NOMO-1 (cell line): ENCODE results near the gene SCAPER.
A peak's percentile ranks its signal among the peaks of the same experiment; 100 is the strongest.

Experiments
- DNase-seq, 2 experiments: peaks; one replicate each; lab custom pipeline; 2025; ENCODE audit not compliant: unreplicated experiment in 2 of 2; lab: John Stamatoyannopoulos, UW

Gene SCAPER

GRCh38 chr15:76684002-76684401 lies 221.1 kb downstream of the SCAPER start:
- DNase-seq = no peak

DNA sequence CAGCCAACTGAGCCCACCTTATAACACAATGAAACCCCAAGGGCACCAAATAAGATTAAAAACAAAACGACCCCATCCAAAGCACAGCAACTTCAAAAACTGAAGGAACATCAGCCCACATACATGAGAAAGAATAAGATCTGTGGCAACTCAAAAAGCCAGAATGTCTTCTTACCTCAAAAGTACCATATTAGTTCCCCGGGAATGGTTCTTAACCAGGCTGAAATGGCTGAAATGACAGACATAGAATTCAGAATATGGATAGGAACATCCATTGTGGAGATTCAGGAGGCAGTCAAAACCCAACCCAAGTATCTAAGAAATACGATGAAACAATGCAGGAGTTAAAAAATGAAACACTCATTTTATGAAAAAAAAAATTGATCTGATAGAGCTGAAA lies 222.3 kb downstream of the SCAPER start:
- no peak for DNase-seq

DNA sequence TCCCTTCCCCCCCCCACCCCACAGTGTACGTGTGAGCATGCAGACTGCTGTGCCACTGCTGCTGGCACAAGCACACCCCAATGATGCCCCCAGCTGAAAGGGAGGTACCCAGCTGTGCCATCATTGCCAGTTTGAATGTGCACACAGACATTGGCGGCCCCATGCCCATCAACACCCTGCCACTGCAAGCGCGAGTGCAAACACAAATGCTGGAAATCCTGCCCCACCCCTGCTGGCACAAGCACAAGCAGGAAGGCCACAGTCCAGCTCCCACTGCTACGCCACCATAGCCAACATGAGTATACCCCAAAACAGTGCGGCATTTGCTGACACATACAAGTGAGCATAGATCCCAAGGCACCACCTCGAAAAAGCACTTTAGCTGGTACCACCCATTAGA lies 222.9 kb downstream of the SCAPER start:
- DNase-seq = no peak

DNA sequence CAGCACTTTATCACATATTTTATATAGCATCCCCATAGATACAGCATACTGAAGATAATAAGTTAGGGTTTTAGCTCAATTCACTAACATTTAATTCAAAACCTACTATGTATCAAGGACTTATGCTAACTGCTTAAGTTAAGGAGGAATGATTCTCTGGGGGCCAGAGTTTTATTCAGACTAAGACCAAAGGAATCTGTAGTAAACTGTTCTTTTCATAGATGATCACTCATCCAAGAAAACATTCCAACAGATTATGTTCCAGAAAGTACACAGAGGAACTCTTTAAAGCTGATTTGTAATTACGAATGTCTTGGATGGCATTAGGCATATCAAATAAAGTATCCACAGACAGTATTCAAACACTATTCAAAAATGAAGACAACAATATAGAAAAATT lies 226.4 kb downstream of the SCAPER start:
- no peak for DNase-seq

- no peak for DNase-seq
These were observed 230.3 kb downstream of the SCAPER start for GRCh38 chr15:76674883-76675282.

DNA sequence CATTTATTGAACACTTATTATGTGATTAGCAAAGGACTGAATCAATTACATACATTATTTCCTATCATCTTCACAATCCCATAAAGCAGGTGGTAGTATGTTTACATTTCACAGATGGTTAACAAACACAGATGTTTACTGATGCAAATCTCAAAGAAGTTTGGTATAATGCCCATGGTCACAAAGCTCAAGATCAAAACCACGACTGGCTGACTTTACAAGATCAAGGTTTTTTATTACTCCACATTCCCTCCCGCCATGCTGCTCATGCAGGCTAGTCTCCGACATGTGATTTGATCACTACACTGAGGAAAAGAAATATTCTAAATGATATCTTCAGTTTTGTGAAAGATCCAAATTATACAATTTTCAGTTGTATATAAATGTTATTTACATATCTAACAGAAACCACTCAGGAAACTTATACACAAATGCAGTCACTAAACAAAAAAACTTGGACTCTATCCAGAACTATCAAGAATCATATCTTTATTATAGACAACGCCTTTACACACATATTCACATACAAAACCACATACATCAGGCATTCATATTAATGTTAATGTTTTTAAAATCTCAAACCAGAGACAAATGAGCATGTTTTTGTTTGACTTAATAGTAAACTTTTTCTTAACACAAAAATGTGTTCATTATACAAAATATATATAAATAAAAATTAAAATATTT lies 235.5 kb downstream of the SCAPER start:
- DNase-seq = no peak

- DNase-seq = no peak
These were observed 236.2 kb downstream of the SCAPER start for GRCh38 chr15:76668900-76669299.

DNA sequence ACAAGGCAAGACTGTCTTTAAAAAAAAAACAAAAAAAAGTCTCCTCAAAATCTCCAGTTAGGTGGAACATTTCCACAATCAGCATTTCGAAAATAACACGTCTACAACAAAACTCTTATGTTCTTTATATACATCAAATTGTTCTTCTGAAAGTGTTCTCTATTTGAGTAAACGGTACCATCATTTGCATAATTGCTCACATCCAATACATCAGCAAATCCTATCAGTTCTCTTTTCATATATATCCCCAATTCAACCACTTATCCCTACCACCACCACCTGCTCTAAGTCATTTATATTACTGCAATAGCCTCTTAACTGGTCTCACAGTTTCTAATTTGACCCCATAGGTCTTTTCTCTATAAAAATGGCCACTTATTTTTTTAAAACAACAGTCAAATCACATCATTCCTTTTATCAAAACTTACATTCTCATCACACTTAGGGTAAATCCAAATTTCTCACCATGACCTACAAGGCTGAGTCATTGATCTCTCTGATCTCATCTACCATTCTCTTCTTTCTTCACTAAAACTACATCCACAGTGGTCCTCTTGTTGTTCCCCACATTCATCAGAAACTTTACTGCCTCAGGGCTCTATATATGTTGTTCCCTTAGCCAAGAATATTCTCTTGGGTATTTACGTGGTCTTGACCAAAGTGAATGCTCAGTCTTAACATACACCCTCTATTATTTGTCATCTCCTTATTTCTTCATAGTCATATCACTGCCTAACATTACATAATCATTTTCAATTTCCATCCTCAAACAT lies 237.0 kb downstream of the SCAPER start:
- DNase-seq = no peak

GRCh38 chr15:76664895-76665294 lies 240.2 kb downstream of the SCAPER start:
- DNase-seq = no peak

DNA sequence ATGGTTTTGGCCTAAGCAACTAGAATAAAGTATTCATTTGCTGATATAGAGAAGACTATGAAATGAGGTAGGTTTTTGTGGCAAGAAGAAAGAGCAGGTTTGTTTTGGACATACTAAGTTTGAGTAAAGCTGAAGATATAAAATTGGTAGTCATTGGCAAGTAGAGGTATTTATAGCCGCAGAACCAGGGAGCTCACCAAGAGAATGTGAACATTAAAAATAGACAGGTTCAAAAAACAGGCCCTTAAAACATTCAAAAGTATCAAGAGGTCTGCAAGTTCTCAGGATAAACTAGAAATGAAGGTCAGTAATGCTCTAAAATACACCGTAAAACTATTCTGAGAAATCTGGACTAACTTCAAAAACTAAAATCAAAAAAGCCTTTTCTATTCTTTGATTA lies 240.7 kb downstream of the SCAPER start:
- DNase-seq = no peak

DNA sequence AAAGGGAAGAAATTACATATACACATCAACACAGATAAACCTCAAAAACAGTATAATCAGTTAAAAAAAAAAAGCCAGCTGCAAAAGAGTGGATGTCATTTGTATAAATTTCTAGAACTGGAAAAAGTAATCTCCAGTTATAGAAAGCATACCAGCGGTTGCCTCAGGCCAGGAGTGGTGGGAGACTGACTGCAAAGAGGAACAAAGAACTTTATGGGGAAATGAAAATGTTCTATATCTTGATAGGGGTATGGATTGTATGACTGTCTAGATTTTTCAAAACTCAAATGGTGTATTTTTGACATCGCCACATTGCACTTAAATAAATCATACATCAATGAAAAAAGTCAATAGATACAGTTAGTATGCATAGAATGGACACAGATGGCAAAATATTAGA lies 241.6 kb downstream of the SCAPER start:
- peak in 1 of 2 experiments; percentile 59 for DNase-seq

GRCh38 chr15:76648732-76649444 lies 256.3 kb downstream of the SCAPER start:
- DNase-seq = no peak

GRCh38 chr15:76647612-76648011 lies 257.5 kb downstream of the SCAPER start:
- DNase-seq = no peak

- no peak for DNase-seq
These were observed 260.5 kb downstream of the SCAPER start for GRCh38 chr15:76644646-76645045.

- DNase-seq = no peak
These were observed 262.5 kb downstream of the SCAPER start for GRCh38 chr15:76642671-76643070.

- no peak for DNase-seq
These were observed 268.0 kb downstream of the SCAPER start for GRCh38 chr15:76637166-76637565.

DNA sequence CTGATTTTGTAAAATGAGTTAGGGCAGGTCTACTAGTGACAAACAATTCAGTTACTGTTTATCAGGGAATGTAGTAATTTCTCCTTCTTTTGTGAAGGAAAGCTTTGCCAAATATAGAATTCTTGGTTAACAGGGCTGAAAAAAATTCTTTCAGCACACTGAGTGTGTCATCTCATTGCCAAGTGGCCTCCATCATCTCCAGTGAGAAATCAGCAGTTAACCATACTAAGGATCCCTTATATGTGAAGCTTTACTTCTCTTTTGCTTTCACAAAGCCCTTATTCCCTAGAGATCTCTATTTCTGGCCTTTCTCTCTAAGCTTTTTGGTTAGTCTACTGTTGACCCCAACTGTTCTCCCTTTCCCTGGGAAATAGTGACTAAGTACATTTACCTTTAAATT lies 269.1 kb downstream of the SCAPER start:
- DNase-seq = no peak

DNA sequence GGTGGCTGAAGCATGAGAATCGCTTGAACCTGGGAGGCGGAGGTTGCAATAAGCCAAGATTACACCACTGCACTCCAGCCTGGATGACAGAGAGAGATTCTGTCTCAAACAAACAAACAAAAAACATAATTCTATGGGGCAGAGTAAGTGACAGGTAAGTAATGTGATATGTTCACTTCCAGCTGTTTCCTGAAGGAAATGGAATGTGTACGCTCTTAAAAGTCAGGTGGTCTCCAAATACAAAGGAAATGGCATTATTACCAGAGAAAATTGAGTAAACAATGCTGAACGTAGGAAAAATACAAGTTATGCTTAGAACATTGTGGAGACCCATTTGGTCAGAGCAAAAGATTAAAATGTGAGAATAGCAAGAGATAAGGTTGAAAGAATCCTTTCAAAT lies 278.5 kb downstream of the SCAPER start:
- DNase-seq = no peak

- DNase-seq = no peak
These were observed 279.9 kb downstream of the SCAPER start for GRCh38 chr15:76625267-76625666.

DNA sequence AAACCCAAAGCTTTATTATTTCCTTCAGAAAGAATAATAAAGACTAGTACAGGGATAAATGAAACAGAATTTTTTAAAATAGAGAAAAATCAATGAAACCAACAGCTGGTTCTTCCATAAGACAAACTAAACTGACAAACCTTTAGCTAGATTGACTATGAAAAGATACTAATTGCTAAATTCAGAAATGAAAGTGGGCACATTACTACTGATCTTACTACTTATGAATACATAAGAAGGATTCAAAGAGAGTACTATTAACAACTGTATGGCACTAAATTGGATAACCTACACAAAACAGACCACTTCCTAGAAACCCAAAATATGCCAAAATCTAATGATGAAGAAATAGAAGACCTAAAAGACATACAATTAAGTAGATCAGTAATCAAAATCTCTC lies 290.4 kb downstream of the SCAPER start:
- no peak for DNase-seq

GRCh38 chr15:76588811-76589747 lies 316.1 kb downstream of the SCAPER start:
- DNase-seq = no peak
